Hepatocyte (in vitro differentiated cells): ENCODE data around the gene SGTB.

ENCODE experiments used
- CTCF ChIP-seq: fragments of 200-600 bp; sonication (generic); IDR thresholded peaks from 2 replicates; pipeline ENCODE4 v1.5.1; 2016; ENCODE audit warnings: antibody characterized with exemption, mild to moderate bottlenecking; ENCODE audit not compliant: poor library complexity
- EZH2phosphoT487 ChIP-seq: fragments of 200-600 bp; sonication (generic); IDR thresholded peaks from one replicate; pipeline ENCODE4 v1.6.1; 2018; ENCODE audit warnings: antibody characterized with exemption, mild to moderate bottlenecking, low read depth, moderate library complexity; ENCODE audit not compliant: unreplicated experiment, severe bottlenecking

- TF ChIP-seq CTCF, result no peak
- no peak for TF ChIP-seq EZH2phosphoT487
Observed at GRCh38 chr5:65722575-65723403, 880 bp upstream of the SGTB start.
